HG03558 (cell line): ENCODE measurements around the gene MBNL2.
"Not testable (repeated sequence)": the region's sequence is repeated elsewhere in the genome, so short reads cannot be mapped to it uniquely, and the experiment has no call there.

Experiments
- ATAC-seq: cut with Tn5 transposase; IDR thresholded peaks from one replicate; pipeline ENCODE4 v1.9.1; 2021; ENCODE audit warnings: moderate number of reproducible peaks; ENCODE audit not compliant: unreplicated experiment; ENCODE audit errors: extremely low read depth

MBNL2 gene

GRCh38 chr13:97205982-97206381 lies 16.2 kb upstream of the MBNL2 start:
- no peak for ATAC-seq

- ATAC-seq: not testable (repeated sequence)
Measured at GRCh38 chr13:97207252-97207651, 14.9 kb upstream of the MBNL2 start.

- no peak for ATAC-seq
Measured at GRCh38 chr13:97211300-97211699, 10.8 kb upstream of the MBNL2 start.

GRCh38 chr13:97212004-97212403 lies 10.1 kb upstream of the MBNL2 start:
- no peak for ATAC-seq

- no peak for ATAC-seq
Measured at GRCh38 chr13:97212601-97213040, 9.5 kb upstream of the MBNL2 start.

GRCh38 chr13:97214921-97215320 lies 7.2 kb upstream of the MBNL2 start:
- no peak for ATAC-seq

GRCh38 chr13:97215325-97215724 lies 6.8 kb upstream of the MBNL2 start:
- no peak for ATAC-seq

- no peak for ATAC-seq
Measured at GRCh38 chr13:97219226-97219625, 2.9 kb upstream of the MBNL2 start.

- ATAC-seq: no peak
Measured at GRCh38 chr13:97220151-97220900, 1.8 kb upstream of the MBNL2 start.

GRCh38 chr13:97221046-97221445 lies 1.1 kb upstream of the MBNL2 start:
- no peak for ATAC-seq

GRCh38 chr13:97221466-97221865 lies 667 bp upstream of the MBNL2 start:
- ATAC-seq: no peak

- ATAC-seq: no peak
Measured at GRCh38 chr13:97223037-97223710, 1.0 kb downstream of the MBNL2 start.

- ATAC-seq: no peak
Measured at GRCh38 chr13:97223711-97224541, 1.8 kb downstream of the MBNL2 start.

- ATAC-seq: no peak
Measured at GRCh38 chr13:97224544-97225300, 2.6 kb downstream of the MBNL2 start.

GRCh38 chr13:97225533-97225932 lies 3.4 kb downstream of the MBNL2 start:
- ATAC-seq: no peak

- ATAC-seq: no peak
Measured at GRCh38 chr13:97226013-97226412, 3.9 kb downstream of the MBNL2 start.

- ATAC-seq: peak; percentile 40
Measured at GRCh38 chr13:97226788-97227627, 4.9 kb downstream of the MBNL2 start.

- no peak for ATAC-seq
Measured at GRCh38 chr13:97228850-97229521, 6.9 kb downstream of the MBNL2 start.

GRCh38 chr13:97229699-97230098 lies 7.6 kb downstream of the MBNL2 start:
- ATAC-seq: no peak
